ENCODE measurements around the gene KLK5.

Gene KLK5

GRCh38 chr19:50959731-50960500 is 7.1 kb upstream of the KLK5 start:
- TF ChIP-seq CTCF (conservative IDR thresholded peaks at IDR 0.05; ENCODE audit: low read depth, low read length) = no peak
- no peak for DNase-seq (ENCODE audit: low read depth)
- H3K4me3 ChIP-seq (ENCODE audit: low read depth, low read length) = no peak overlapping the region

GRCh38 chr19:50957587-50957986 is 4.7 kb upstream of the KLK5 start:
- TF ChIP-seq CTCF (conservative IDR thresholded peaks at IDR 0.05; ENCODE audit: low read depth, low read length) = no peak
- no peak for DNase-seq (ENCODE audit: low read depth)
- H3K4me3 ChIP-seq (ENCODE audit: low read depth, low read length) = no peak overlapping the region

GRCh38 chr19:50949861-50950260 is 3.0 kb downstream of the KLK5 start:
- no peak overlapping the region for H3K4me3 ChIP-seq (ENCODE audit: low read depth, low read length)
- DNase-seq (ENCODE audit: low read depth) = no peak
- no peak for TF ChIP-seq CTCF (conservative IDR thresholded peaks at IDR 0.05; ENCODE audit: low read depth, low read length)

GRCh38 chr19:50947123-50947522 is 5.7 kb downstream of the KLK5 start:
- no peak for TF ChIP-seq CTCF (conservative IDR thresholded peaks at IDR 0.05; ENCODE audit: low read depth, low read length)
- DNase-seq (ENCODE audit: low read depth) = no peak
- H3K4me3 ChIP-seq (ENCODE audit: low read depth, low read length) = no peak overlapping the region

GRCh38 chr19:50944795-50945194 is 8.0 kb downstream of the KLK5 start:
- no peak overlapping the region for H3K4me3 ChIP-seq (ENCODE audit: low read depth, low read length)
- no peak for TF ChIP-seq CTCF (conservative IDR thresholded peaks at IDR 0.05; ENCODE audit: low read depth, low read length)
- no peak for DNase-seq (ENCODE audit: low read depth)

- DNase-seq (ENCODE audit: low read depth) = no peak
- no peak for TF ChIP-seq CTCF (conservative IDR thresholded peaks at IDR 0.05; ENCODE audit: low read depth, low read length)
Measured at GRCh38 chr19:50943074-50943828, 9.6 kb downstream of the KLK5 start.

More at GRCh38 chr19:50943074-50943828, 9.6 kb downstream of the KLK5 start:
- H3K4me3 ChIP-seq (ENCODE audit: low read depth, low read length) = no peak overlapping the region
